Sigmoid colon (tissue), 7 donors: ENCODE data around the gene FSTL4. TPM values are rescaled to one million over a fixed set of nuclear protein-coding genes. Genes with fewer than 3 reads are reported as not detected.

Source experiments
- DNase-seq: peaks from one replicate; pipeline ENCODE4 v3.0.0-alpha.2; 2019
- H3K27ac ChIP-seq, 4 donors: fragments of 200-600 bp; sonication (generic); one replicate each; pipeline ENCODE4 v1.5.1; 2016 to 2019; ENCODE audit warnings: mild to moderate bottlenecking in 1 of 4
- H3K27me3 ChIP-seq, 3 donors: fragments of 200-600 bp; sonication (generic); one replicate each; pipeline ENCODE4 v1.5.1; 2019; ENCODE audit warnings: mild to moderate bottlenecking in 1 of 3
- H3K36me3 ChIP-seq, 4 donors: fragments of 200-600 bp; sonication (generic); one replicate each; pipeline ENCODE4 v1.5.1; 2016 to 2019
- H3K4me1 ChIP-seq, 4 donors: fragments of 200-600 bp; sonication (generic); one replicate each; pipeline ENCODE4 v1.5.1; 2017 to 2019
- H3K4me3 ChIP-seq, 4 donors: fragments of 200-600 bp; sonication (generic); one replicate each; pipeline ENCODE4 v1.5.1; 2017 to 2019; ENCODE audit warnings: mild to moderate bottlenecking in 2 of 4, moderate library complexity in 1 of 4
- H3K9me3 ChIP-seq, 4 donors: fragments of 200-600 bp in 3 of 4; sonication (generic) in 3 of 4; one replicate each; pipeline versions ENCODE4 v1.5.1 to v1.6.1; 2013 to 2019
- CTCF ChIP-seq, 4 experiments: fragments of 450-650 bp in 3 of 4; fragments of 200-600 bp in 1 of 4; IDR thresholded peaks; one replicate each; pipeline ENCODE4 v1.5.1; 2016 to 2019; ENCODE audit warnings: antibody characterized with exemption in 4 of 4, mild to moderate bottlenecking in 3 of 4, moderate library complexity in 2 of 4
- EP300 ChIP-seq, 4 donors: sonication (generic); formaldehyde crosslinking; IDR thresholded peaks; one replicate each; pipeline ENCODE4 v1.6.1; 2017; ENCODE audit warnings: antibody characterized with exemption in 4 of 4
- POLR2A ChIP-seq, 2 donors: fragments of 450-650 bp; IDR thresholded peaks; one replicate each; pipeline ENCODE4 v1.6.1; 2016; ENCODE audit warnings: antibody characterized with exemption in 2 of 2, mild to moderate bottlenecking in 2 of 2, moderate library complexity in 2 of 2
- POLR2AphosphoS5 ChIP-seq, 4 donors: sonication (generic); formaldehyde crosslinking; IDR thresholded peaks; one replicate each; pipeline ENCODE4 v1.6.1; 2017; ENCODE audit warnings: antibody characterized with exemption in 4 of 4
- WGBS, 2 donors: extraction: QIAGEN DNeasy Blood & Tissue Kit; methylation state at CpG; one replicate each; pipeline ENCODE4 v1.1.7; 2013; 5-methylcytosine and 5-hydroxymethylcytosine counted together
- intact Hi-C: fragments of 100-400 bp; cut with DNase I; formaldehyde crosslinking; loops from one replicate; pipeline ENCODE4 v1.15.1; 2023
- polyA plus RNA-seq, 3 donors: library from polyadenylated mRNA; stranded (reverse); fragments of 200-250 nt; gene quantifications; one replicate each; pipeline ENCODE4 v1.2.3, GENCODE V29; 2013
- total RNA-seq, 4 donors: library from RNA; depleted of rRNA; stranded (reverse); fragments of >200 nt; gene quantifications; one replicate each; pipeline ENCODE4 v1.1.0, GENCODE V29; 2016
- donor health status: healthy with polysubstance abuse.
- donor health status: Bipolar disorder and iron deficiency.
- donor health status: healthy.

Gene FSTL4
- total and polyA plus RNA-seq, 7 donors = 0.23 to 0.45 (median 0.28) TPM; not detected in 4

GRCh38 chr5:133337795-133338445 lies 274.4 kb downstream of the FSTL4 start:
- Histone ChIP-seq H3K27ac (no peak overlapping the region), H3K36me3 (no peaks in the 10 kb centered on the region)
- WGBS, 2 donors = 94 to 95% methylated on average over 9 of the region's 9 CpGs

GRCh38 chr5:133336969-133337410 lies 275.4 kb downstream of the FSTL4 start:
- DNase-seq = no peak
- TF ChIP-seq CTCF (IDR thresholded peaks at IDR 0.05) (no peak), POLR2A (IDR thresholded peaks at IDR 0.05) (no peak), EP300 (IDR thresholded peaks at IDR 0.05) (no peak)
- no peak overlapping the region for H3K4me3 ChIP-seq
- intact Hi-C loops = no loop called here
- H3K9me3 ChIP-seq = no peaks in the 10 kb centered on the region
- H3K36me3 ChIP-seq = no peaks in the 10 kb centered on the region
- H3K27me3 ChIP-seq = no peaks in the 10 kb centered on the region
- 94 to 96% methylated on average over 12 of the region's 12 CpGs for WGBS, 2 donors
- no peak overlapping the region for H3K27ac ChIP-seq
- no peaks in the 10 kb centered on the region for H3K4me1 ChIP-seq

More at GRCh38 chr5:133337795-133338445, 274.4 kb downstream of the FSTL4 start:
- DNase-seq = no peak
- Histone ChIP-seq H3K27me3 (no peaks in the 10 kb centered on the region), H3K4me1 (no peaks in the 10 kb centered on the region), H3K4me3 (no peak overlapping the region), H3K9me3 (no peaks in the 10 kb centered on the region)
- intact Hi-C loops = no loop called here
- TF ChIP-seq EP300 (IDR thresholded peaks at IDR 0.05) = no peak
- TF ChIP-seq POLR2A (IDR thresholded peaks at IDR 0.05) = no peak
- no peak for TF ChIP-seq POLR2AphosphoS5 (IDR thresholded peaks at IDR 0.05)
- TF ChIP-seq CTCF (IDR thresholded peaks at IDR 0.05) = no peak

GRCh38 chr5:133336121-133336968 lies 276.0 kb downstream of the FSTL4 start:
- Histone ChIP-seq H3K4me3 (no peak overlapping the region), H3K36me3 (no peaks in the 10 kb centered on the region), H3K27me3 (no peaks in the 10 kb centered on the region), H3K9me3 (no peaks in the 10 kb centered on the region), H3K27ac (no peak overlapping the region), H3K4me1 (no peaks in the 10 kb centered on the region)
- TF ChIP-seq CTCF (IDR thresholded peaks at IDR 0.05) = no peak
- no peak for TF ChIP-seq POLR2A (IDR thresholded peaks at IDR 0.05)
- no peak for TF ChIP-seq POLR2AphosphoS5 (IDR thresholded peaks at IDR 0.05)
- TF ChIP-seq EP300 (IDR thresholded peaks at IDR 0.05) = no peak
- intact Hi-C loops = no loop called here
- WGBS, 2 donors = 42 to 43% methylated on average over 12 of the region's 12 CpGs
- DNase-seq = no peak

- intact Hi-C loops = no loop called here
- WGBS, 2 donors = 84 to 91% methylated on average over 14 of the region's 14 CpGs
- H3K4me3 ChIP-seq = no peak overlapping the region
- no peak for DNase-seq
- H3K27ac ChIP-seq = no peak overlapping the region
- TF ChIP-seq CTCF (IDR thresholded peaks at IDR 0.05) (no peak), POLR2A (IDR thresholded peaks at IDR 0.05) (no peak), EP300 (IDR thresholded peaks at IDR 0.05) (no peak), POLR2AphosphoS5 (IDR thresholded peaks at IDR 0.05) (no peak)
- no peaks in the 10 kb centered on the region for H3K9me3 ChIP-seq
- no peaks in the 10 kb centered on the region for H3K4me1 ChIP-seq
- no peaks in the 10 kb centered on the region for H3K27me3 ChIP-seq
- no peaks in the 10 kb centered on the region for H3K36me3 ChIP-seq
These were observed 277.3 kb downstream of the FSTL4 start for GRCh38 chr5:133334796-133335639.
